RWPE1 (cell line): ENCODE measurements around the gene SEC11A.
"Not testable (repeated sequence)": the region's sequence is repeated elsewhere in the genome, so short reads cannot be mapped to it uniquely, and the experiment has no call there.

Source experiments
- CTCF ChIA-PET: fragments of 350-600 bp; sonication (Branson Sonifier 250); formaldehyde crosslinking; extraction: SDS; loops from one replicate; lab custom pipeline; 2021; lab: Yijun Ruan, JAX
- POLR2A ChIA-PET: fragments of 400-600 bp; formaldehyde crosslinking; extraction: SDS; loops from one replicate; lab custom pipeline; 2020; ENCODE audit warnings: antibody characterized with exemption; ENCODE audit not compliant: low non-redundant PET; lab: Yijun Ruan, JAX
- DNase-seq: peaks from one replicate; pipeline ENCODE4 v3.0.0; 2012; ENCODE audit warnings: low spot score
- H3K27ac ChIP-seq: fragments of 450-650 bp; 2 replicates; pipeline ENCODE4 v1.5.1; 2017
- TF ChIP-seq, protein P1 (sequence below): fragments of 450-650 bp; conservative IDR thresholded peaks from 2 replicates; pipeline ENCODE4 v1.5.1; 2017; ENCODE audit warnings: low read depth, mild to moderate bottlenecking

Gene SEC11A

DNA sequence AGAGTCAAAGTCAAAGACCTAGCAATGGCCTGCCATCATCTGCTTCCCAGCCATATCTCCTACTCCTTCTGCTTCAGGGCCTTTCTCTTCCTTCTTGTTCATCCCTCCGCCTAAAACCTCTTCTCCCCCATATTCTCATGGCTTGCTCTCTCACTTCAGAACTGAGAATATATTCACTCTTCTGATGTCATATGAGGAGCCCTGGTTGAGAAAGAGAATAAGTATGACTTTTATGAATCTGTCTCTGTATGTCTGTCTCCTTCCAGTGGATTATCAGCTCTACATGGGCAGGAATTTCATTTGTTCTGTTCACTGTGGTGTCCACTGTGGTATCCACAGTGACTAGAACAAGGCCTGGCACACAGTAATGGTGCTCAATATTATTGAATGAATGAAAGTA is 44.3 kb upstream of the SEC11A start:
- DNase-seq = no peak
- TF ChIP-seq, protein P1, sequence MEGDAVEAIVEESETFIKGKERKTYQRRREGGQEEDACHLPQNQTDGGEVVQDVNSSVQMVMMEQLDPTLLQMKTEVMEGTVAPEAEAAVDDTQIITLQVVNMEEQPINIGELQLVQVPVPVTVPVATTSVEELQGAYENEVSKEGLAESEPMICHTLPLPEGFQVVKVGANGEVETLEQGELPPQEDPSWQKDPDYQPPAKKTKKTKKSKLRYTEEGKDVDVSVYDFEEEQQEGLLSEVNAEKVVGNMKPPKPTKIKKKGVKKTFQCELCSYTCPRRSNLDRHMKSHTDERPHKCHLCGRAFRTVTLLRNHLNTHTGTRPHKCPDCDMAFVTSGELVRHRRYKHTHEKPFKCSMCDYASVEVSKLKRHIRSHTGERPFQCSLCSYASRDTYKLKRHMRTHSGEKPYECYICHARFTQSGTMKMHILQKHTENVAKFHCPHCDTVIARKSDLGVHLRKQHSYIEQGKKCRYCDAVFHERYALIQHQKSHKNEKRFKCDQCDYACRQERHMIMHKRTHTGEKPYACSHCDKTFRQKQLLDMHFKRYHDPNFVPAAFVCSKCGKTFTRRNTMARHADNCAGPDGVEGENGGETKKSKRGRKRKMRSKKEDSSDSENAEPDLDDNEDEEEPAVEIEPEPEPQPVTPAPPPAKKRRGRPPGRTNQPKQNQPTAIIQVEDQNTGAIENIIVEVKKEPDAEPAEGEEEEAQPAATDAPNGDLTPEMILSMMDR = no peak
- ChIA-PET CTCF (no interaction called here), POLR2A (no interaction called here)
- no peak overlapping the region for H3K27ac ChIP-seq

DNA sequence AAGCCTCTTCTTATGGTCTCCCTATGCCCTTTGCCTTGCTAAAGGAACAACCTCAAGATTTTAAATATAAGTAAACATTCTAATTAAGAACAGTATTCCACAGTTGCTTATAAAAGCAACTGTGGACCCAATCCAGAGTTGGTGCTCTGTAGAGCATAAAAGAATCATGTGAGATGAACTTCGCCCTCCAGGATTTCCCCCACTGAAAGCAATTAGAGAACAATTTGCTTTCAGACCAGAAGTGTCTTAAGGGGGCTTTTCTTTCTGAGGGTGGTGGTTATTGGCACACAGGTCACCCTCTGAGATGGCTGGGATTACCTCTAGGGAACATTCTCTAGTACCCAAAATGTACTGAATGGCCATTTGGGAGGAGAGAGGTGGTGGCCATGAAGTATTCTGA is 43.1 kb upstream of the SEC11A start:
- CTCF ChIA-PET = no interaction called here
- TF ChIP-seq, protein P1 = no peak
- H3K27ac ChIP-seq = no peak overlapping the region
- no peak for DNase-seq
- POLR2A ChIA-PET = interaction anchor here (0.6 kb wide), 1 partner anchor 11 kb away, joined by 3 read pairs; no protein-coding TSS in a partner anchor

DNA sequence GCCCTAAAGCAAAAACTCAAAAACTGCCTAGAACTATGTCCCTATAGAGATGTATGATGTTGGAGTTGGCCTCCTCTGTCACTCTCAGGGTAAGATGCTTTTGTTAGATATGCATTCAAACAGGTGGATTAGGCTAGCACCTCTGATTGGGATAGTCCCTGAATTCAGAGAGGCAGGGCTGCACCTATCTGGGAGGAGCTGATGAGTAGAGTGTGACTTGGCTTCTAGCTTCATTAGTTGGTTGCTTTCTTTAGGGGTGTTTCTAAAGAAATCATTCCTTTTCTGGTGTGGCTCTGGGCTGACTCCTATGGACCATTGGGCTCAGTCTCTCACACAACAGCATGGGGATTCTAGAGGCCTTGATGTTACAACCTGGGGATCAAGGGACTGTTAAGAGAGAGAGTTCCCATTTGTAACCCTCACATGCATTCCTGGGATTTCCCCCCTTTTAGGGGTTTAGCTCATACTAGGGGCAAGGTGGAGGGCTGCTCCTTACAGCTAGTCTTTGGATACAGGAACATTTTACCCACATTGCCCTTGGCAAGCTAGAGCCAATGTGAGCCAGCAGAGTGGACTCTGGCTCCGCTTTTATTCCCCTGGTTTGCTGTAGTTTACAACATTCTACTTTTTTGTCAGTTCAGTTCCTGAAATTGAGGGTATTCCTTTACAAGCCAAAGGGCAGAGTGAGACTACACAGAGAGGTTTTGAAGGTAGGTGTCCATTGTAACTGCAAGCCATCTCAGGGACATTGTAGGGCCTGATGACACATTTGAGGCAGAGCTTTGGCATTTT is 40.0 kb upstream of the SEC11A start:
- TF ChIP-seq, protein P1 = no peak
- H3K27ac ChIP-seq = no peak overlapping the region

DNA sequence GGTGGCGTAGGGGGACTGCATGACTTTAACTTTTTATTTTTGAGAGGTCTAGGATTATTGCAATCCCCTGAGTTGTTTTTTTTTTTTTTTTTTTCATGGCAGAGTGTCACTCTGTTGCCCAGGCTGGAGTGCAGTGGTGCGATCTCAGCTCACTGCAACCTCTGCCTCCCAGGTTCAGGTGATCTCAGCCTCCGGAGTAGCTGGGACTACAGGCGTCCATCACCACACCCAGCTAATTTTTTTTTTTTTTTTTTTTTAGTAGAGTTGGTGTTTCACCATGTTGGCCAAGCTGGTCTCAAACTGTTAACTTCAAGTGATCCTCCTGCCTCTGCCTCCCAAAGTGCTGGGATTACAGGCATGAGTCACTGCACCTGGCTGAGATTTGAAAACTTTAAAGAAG is 39.0 kb upstream of the SEC11A start:
- CTCF ChIA-PET, DNase-seq, H3K27ac ChIP-seq, POLR2A ChIA-PET: not testable (repeated sequence)

More for the DNA sequence above, 40.0 kb upstream of the SEC11A start:
- CTCF ChIA-PET = no interaction called here
- no peak for DNase-seq
- POLR2A ChIA-PET = no interaction called here

DNA sequence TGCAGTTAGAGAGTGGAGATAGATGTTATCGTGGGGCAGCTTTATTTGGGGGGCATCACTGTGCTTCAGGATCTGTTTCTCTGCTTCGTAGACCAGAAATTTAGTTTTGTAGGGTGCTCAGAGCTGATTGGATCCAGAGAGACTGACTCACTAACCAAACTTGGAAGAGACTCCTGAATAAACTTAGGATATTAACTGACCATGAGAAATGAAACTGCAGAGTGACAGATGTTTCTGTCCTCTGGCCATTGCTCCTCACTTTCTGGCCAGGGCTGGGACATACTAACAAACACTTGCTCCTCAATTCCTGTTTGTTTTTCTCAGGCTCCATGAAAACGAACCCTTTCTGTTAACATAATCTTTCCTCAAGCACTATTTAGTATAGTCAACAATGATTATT is 36.8 kb upstream of the SEC11A start:
- POLR2A ChIA-PET = no interaction called here
- TF ChIP-seq, protein P1 = no peak
- H3K27ac ChIP-seq = no peak overlapping the region
- no peak for DNase-seq
- CTCF ChIA-PET = interaction anchor here (0.9 kb wide), 1 partner anchor 175 kb away, joined by 3 read pairs; no protein-coding TSS in a partner anchor

DNA sequence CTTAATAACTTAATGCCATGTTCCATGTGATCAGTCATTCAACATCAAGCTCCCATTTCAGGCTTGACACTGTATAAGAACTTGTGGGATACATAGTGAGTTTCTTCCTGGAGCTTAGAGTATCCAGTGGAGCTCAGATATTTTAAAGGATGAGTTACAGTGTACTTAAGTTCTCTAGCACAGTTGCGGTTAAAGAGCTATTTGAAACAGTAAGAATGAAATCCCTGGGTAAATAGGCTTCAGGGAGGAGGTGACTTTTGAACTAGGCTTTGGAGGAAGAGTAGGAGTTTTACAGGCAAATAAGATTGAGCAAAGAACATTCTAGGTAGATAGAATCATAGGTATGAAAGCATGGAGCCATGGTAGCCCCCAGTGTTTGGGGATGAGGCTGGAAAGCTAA is 36.3 kb upstream of the SEC11A start:
- CTCF ChIA-PET = interaction anchor here (0.9 kb wide), 1 partner anchor 176 kb away, joined by 3 read pairs; no protein-coding TSS in a partner anchor
- no peak for DNase-seq
- TF ChIP-seq, protein P1 = no peak
- POLR2A ChIA-PET = no interaction called here
- no peak overlapping the region for H3K27ac ChIP-seq

DNA sequence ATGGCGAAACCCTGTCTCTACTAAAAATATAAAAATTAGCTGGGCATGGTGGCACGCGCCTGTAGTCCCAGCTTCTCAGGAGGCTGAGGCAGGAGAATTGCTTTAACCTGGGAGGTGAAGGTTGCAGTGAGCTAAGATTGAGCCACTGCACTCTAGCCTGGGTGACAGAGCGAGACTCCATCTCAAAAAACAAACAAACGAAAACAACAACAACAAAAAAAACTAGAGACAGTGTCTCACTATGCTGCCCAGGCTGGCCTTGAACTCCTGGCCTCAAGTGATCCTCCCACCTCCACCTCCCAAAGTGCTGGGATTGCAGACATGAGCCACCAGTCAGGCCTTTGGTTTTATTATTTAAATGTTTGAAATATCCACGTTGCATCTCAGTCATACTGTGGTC is 35.8 kb upstream of the SEC11A start:
- DNase-seq, H3K27ac ChIP-seq, CTCF ChIA-PET: not testable (repeated sequence)
- POLR2A ChIA-PET = interaction anchor here (0.6 kb wide), 2 partner anchors 30 to 237 kb away, joined by 3 read pairs; no protein-coding TSS in a partner anchor
